Testis (tissue), 3 donors: ENCODE measurements around the gene CLEC18B. TPM values are rescaled to one million over a fixed set of nuclear protein-coding genes. Genes with fewer than 3 reads are reported as not detected.
"Not testable (repeated sequence)": the region's sequence is repeated elsewhere in the genome, so short reads cannot be mapped to it uniquely, and the experiment has no call there.

Source experiments
- DNase-seq: peaks from one replicate; pipeline ENCODE4 v3.0.0-alpha.2; 2019
- H3K27ac ChIP-seq, 2 donors: fragments of 200-600 bp; sonication (generic); one replicate each; pipeline ENCODE4 v1.5.1; 2019
- H3K27me3 ChIP-seq: fragments of 200-600 bp; sonication (generic); one replicate; pipeline ENCODE4 v1.5.1; 2019
- H3K36me3 ChIP-seq: fragments of 200-600 bp; sonication (generic); one replicate; pipeline ENCODE4 v1.5.1; 2017; ENCODE audit warnings: low read depth; ENCODE audit errors: missing control alignments
- H3K4me1 ChIP-seq: fragments of 200-600 bp; sonication (generic); one replicate; pipeline ENCODE4 v1.5.1; 2019
- H3K4me3 ChIP-seq, 2 donors: fragments of 200-600 bp; sonication (generic); one replicate each; pipeline ENCODE4 v1.5.1; 2017 to 2019
- H3K9me3 ChIP-seq: fragments of 200-600 bp; sonication (generic); one replicate; pipeline ENCODE4 v1.5.1; 2017
- CTCF ChIP-seq, 3 experiments: fragments of 450-650 bp in 2 of 3; fragments of 200-600 bp in 1 of 3; sonication (generic) in 1 of 3; IDR thresholded peaks; one replicate each; pipeline ENCODE4 v1.5.1; 2016 to 2019; ENCODE audit warnings: antibody characterized with exemption in 3 of 3, mild to moderate bottlenecking in 2 of 3, moderate library complexity in 1 of 3
- POLR2A ChIP-seq: fragments of 450-650 bp; IDR thresholded peaks from one replicate; pipeline ENCODE4 v1.6.1; 2017; ENCODE audit warnings: antibody characterized with exemption, mild to moderate bottlenecking, moderate library complexity
- WGBS, 2 donors: methylation state at CpG; one replicate each; pipeline ENCODE4 v1.1.5; 2018; 5-methylcytosine and 5-hydroxymethylcytosine counted together
- intact Hi-C: fragments of 100-400 bp; cut with DNase I; formaldehyde crosslinking; loops from one replicate; pipeline ENCODE4 v1.15.1; 2023; ENCODE audit warnings: low total_unique reads
- polyA plus RNA-seq: library from polyadenylated mRNA; stranded (reverse); fragments of 350-450 nt; fragmentation: Illumina TruSeq; extraction: RNeasy Lipid Tissue Mini Kit (QIAGEN cat#74804); gene quantifications from one replicate; pipeline ENCODE4 v1.2.3, GENCODE V29; 2014; ENCODE audit warnings: low read depth, low replicate concordance; ENCODE audit not compliant: insufficient read depth
- total RNA-seq, 2 donors: library from RNA; depleted of rRNA; stranded (reverse); fragments of >200 nt; gene quantifications; one replicate each; pipeline ENCODE4 v1.2.3, GENCODE V29; 2016

CLEC18B gene
- total and polyA plus RNA-seq, 3 donors from 2014 or later, result 13.7 to 42.8 (median 16.4) TPM

- H3K4me1 ChIP-seq, result peaks cover 12% of the 10 kb centered on the region
- intact Hi-C loops, result no loop called here
- peak; percentile 75 for DNase-seq
- peak overlapping the region; percentile 10 to 81 for H3K27ac ChIP-seq
- no peaks in the 10 kb centered on the region for H3K9me3 ChIP-seq
- TF ChIP-seq POLR2A (no peak), CTCF (IDR thresholded peaks at IDR 0.05) (no peak)
- H3K27me3 ChIP-seq, result no peaks in the 10 kb centered on the region
- H3K4me3 ChIP-seq, result no peak overlapping the region
- no peaks in the 10 kb centered on the region for H3K36me3 ChIP-seq
- 47 to 54% methylated on average over 8 of the region's 8 CpGs for WGBS, 2 donors
Measured at GRCh38 chr16:74448990-74449389, 27.7 kb upstream of the CLEC18B start.

GRCh38 chr16:74447578-74447977 lies 26.3 kb upstream of the CLEC18B start:
- 69 to 72% methylated on average over 5 of the region's 5 CpGs for WGBS, 2 donors
- no peaks in the 10 kb centered on the region for H3K27me3 ChIP-seq
- intact Hi-C loops, result no loop called here
- H3K9me3 ChIP-seq, result no peaks in the 10 kb centered on the region
- peaks cover 12% of the 10 kb centered on the region for H3K4me1 ChIP-seq
- H3K4me3 ChIP-seq, result no peak overlapping the region
- no peak overlapping the region for H3K27ac ChIP-seq
- H3K36me3 ChIP-seq, result no peaks in the 10 kb centered on the region
- no peak for DNase-seq
- TF ChIP-seq POLR2A, result no peak
- no peak for TF ChIP-seq CTCF (IDR thresholded peaks at IDR 0.05)

- Histone ChIP-seq H3K4me3 (no peak overlapping the region), H3K4me1 (peaks cover 12% of the 10 kb centered on the region), H3K27me3 (no peaks in the 10 kb centered on the region), H3K27ac (no peak overlapping the region), H3K9me3 (no peaks in the 10 kb centered on the region), H3K36me3 (no peaks in the 10 kb centered on the region)
- no peak for DNase-seq
- no peak for TF ChIP-seq CTCF (IDR thresholded peaks at IDR 0.05)
- TF ChIP-seq POLR2A, result no peak
- WGBS, 2 donors, result 89 to 93% methylated on average over 8 of the region's 8 CpGs
- intact Hi-C loops, result no loop called here
Measured at GRCh38 chr16:74446866-74447265, 25.6 kb upstream of the CLEC18B start.

- H3K27me3 ChIP-seq, H3K27ac ChIP-seq, H3K4me3 ChIP-seq, H3K9me3 ChIP-seq, intact Hi-C loops, H3K4me1 ChIP-seq, H3K36me3 ChIP-seq, DNase-seq: not testable (repeated sequence)
- 99% methylated on average over 13 of the region's 13 CpGs for WGBS, 2 donors
Measured at GRCh38 chr16:74443624-74444346, 22.5 kb upstream of the CLEC18B start.

- 75 to 89% methylated on average over 7 of the region's 7 CpGs for WGBS, 2 donors
- H3K9me3 ChIP-seq, result no peaks in the 10 kb centered on the region
- no peak overlapping the region for H3K27ac ChIP-seq
- no peak for DNase-seq
- H3K4me1 ChIP-seq, result no peaks in the 10 kb centered on the region
- no peaks in the 10 kb centered on the region for H3K36me3 ChIP-seq
- intact Hi-C loops, result no loop called here
- no peaks in the 10 kb centered on the region for H3K27me3 ChIP-seq
- H3K4me3 ChIP-seq, result no peak overlapping the region
- no peak for TF ChIP-seq CTCF (IDR thresholded peaks at IDR 0.05)
- TF ChIP-seq POLR2A, result no peak
Measured at GRCh38 chr16:74439685-74440084, 18.4 kb upstream of the CLEC18B start.
